ENCODE measurements around the gene ARRB2. TPM values are rescaled to one million over a fixed set of nuclear protein-coding genes. Genes with fewer than 3 reads are reported as not detected.

The ARRB2 gene
- total RNA-seq, 1 experiment from 2014 or later: 82.2 TPM

GRCh38 chr17:4759776-4760236 is 49.4 kb downstream of the ARRB2 start:
- H3K9me3 ChIP-seq (ENCODE audit: low read depth, low read length, poor library complexity, severe bottlenecking): no peaks in the 10 kb centered on the region
- H3K4me3 ChIP-seq (ENCODE audit: low read depth, low read length, poor library complexity, severe bottlenecking): no peak overlapping the region
- ChIA-PET CTCF (no interaction called here), POLR2A (ENCODE audit: low non-redundant PET) (no interaction called here)
- H3K36me3 ChIP-seq (ENCODE audit: insufficient read depth, low read length, poor library complexity, severe bottlenecking): no peaks in the 10 kb centered on the region
- no peaks in the 10 kb centered on the region for H3K4me1 ChIP-seq (ENCODE audit: insufficient read depth, low read length, poor library complexity, severe bottlenecking)
- BruUV-seq (replicated peaks): no TSS peak
- H3K27ac ChIP-seq (ENCODE audit: low read depth, low read length, poor library complexity, severe bottlenecking): no peak overlapping the region
- DNase-seq (ENCODE audit: low spot score): no peak
- intact Hi-C loops (cut with micrococcal nuclease; ENCODE audit: unreplicated experiment): no loop called here
- H3K27me3 ChIP-seq (replicated peaks; ENCODE audit: insufficient read depth, low read depth, low read length, poor library complexity): peaks cover 4% of the 10 kb centered on the region
- TF ChIP-seq EZH2 (IDR thresholded peaks at IDR 0.05; ENCODE audit: borderline replicate concordance, low read depth, low read length, poor library complexity, severe bottlenecking): no peak
- no peak for TF ChIP-seq CTCF (conservative IDR thresholded peaks at IDR 0.05; ENCODE audit: low read depth, low read length)

- no peak for TF ChIP-seq EZH2 (IDR thresholded peaks at IDR 0.05; ENCODE audit: borderline replicate concordance, low read depth, low read length, poor library complexity, severe bottlenecking)
- TF ChIP-seq CTCF (conservative IDR thresholded peaks at IDR 0.05; ENCODE audit: low read depth, low read length): no peak
- H3K9me3 ChIP-seq (ENCODE audit: low read depth, low read length, poor library complexity, severe bottlenecking): no peaks in the 10 kb centered on the region
- H3K4me1 ChIP-seq (ENCODE audit: insufficient read depth, low read length, poor library complexity, severe bottlenecking): no peaks in the 10 kb centered on the region
- POLR2A ChIA-PET (ENCODE audit: low non-redundant PET): no interaction called here
- no peaks in the 10 kb centered on the region for H3K36me3 ChIP-seq (ENCODE audit: insufficient read depth, low read length, poor library complexity, severe bottlenecking)
- intact Hi-C loops (cut with micrococcal nuclease; ENCODE audit: unreplicated experiment): no loop called here
- DNase-seq (ENCODE audit: low spot score): no peak
- H3K27me3 ChIP-seq (replicated peaks; ENCODE audit: insufficient read depth, low read depth, low read length, poor library complexity): no peaks in the 10 kb centered on the region
- no TSS peak for BruUV-seq (replicated peaks)
- CTCF ChIA-PET: no interaction called here
- no peak overlapping the region for H3K27ac ChIP-seq (ENCODE audit: low read depth, low read length, poor library complexity, severe bottlenecking)
- H3K4me3 ChIP-seq (ENCODE audit: low read depth, low read length, poor library complexity, severe bottlenecking): no peak overlapping the region
These were observed 54.2 kb downstream of the ARRB2 start for GRCh38 chr17:4764595-4764994.

- CTCF ChIA-PET: no interaction called here
- Histone ChIP-seq H3K4me3 (ENCODE audit: low read depth, low read length, poor library complexity, severe bottlenecking) (no peak overlapping the region), H3K9me3 (ENCODE audit: low read depth, low read length, poor library complexity, severe bottlenecking) (no peaks in the 10 kb centered on the region), H3K27me3 (replicated peaks; ENCODE audit: insufficient read depth, low read depth, low read length, poor library complexity) (no peaks in the 10 kb centered on the region), H3K27ac (ENCODE audit: low read depth, low read length, poor library complexity, severe bottlenecking) (no peak overlapping the region), H3K4me1 (ENCODE audit: insufficient read depth, low read length, poor library complexity, severe bottlenecking) (no peaks in the 10 kb centered on the region), H3K36me3 (ENCODE audit: insufficient read depth, low read length, poor library complexity, severe bottlenecking) (no peaks in the 10 kb centered on the region)
- intact Hi-C loops (cut with micrococcal nuclease; ENCODE audit: unreplicated experiment): no loop called here
- no peak for TF ChIP-seq CTCF (conservative IDR thresholded peaks at IDR 0.05; ENCODE audit: low read depth, low read length)
- TF ChIP-seq EZH2 (IDR thresholded peaks at IDR 0.05; ENCODE audit: borderline replicate concordance, low read depth, low read length, poor library complexity, severe bottlenecking): no peak
- no TSS peak for BruUV-seq (replicated peaks)
- no peak for DNase-seq (ENCODE audit: low spot score)
- POLR2A ChIA-PET (ENCODE audit: low non-redundant PET): no interaction called here
These were observed 55.8 kb downstream of the ARRB2 start for GRCh38 chr17:4766201-4766600.

All from A673 (cell line).